GM12865 (cell line): ENCODE data around the gene NAA50.

Experiments
- DNase-seq: peaks from one replicate; pipeline ENCODE4 v3.0.0; 2010; ENCODE audit warnings: low read depth
- H3K4me3 ChIP-seq: 2 replicates; pipeline ENCODE4 v1.5.1; 2011; ENCODE audit warnings: mild to moderate bottlenecking, low read depth, low read length, control low read depth
- CTCF ChIP-seq: IDR thresholded peaks from 2 replicates; pipeline ENCODE4 v1.5.1; 2011; ENCODE audit warnings: low read length, control low read depth, low read depth, inconsistent platforms; ENCODE audit not compliant: insufficient read depth; ENCODE audit errors: missing control alignments

NAA50 gene

GRCh38 chr3:113776564-113776963, 30.5 kb upstream of the NAA50 start:
- DNase-seq = no peak
- no peak for TF ChIP-seq CTCF
- no peak overlapping the region for H3K4me3 ChIP-seq

- no peak for TF ChIP-seq CTCF
- no peak for DNase-seq
- H3K4me3 ChIP-seq = no peak overlapping the region
Measured at GRCh38 chr3:113775516-113775915, 29.5 kb upstream of the NAA50 start.

- no peak overlapping the region for H3K4me3 ChIP-seq
- TF ChIP-seq CTCF = no peak
- DNase-seq = no peak
Measured at GRCh38 chr3:113773381-113773780, 27.3 kb upstream of the NAA50 start.

- H3K4me3 ChIP-seq = no peak overlapping the region
- no peak for DNase-seq
- no peak for TF ChIP-seq CTCF
Measured at GRCh38 chr3:113771993-113772392, 25.9 kb upstream of the NAA50 start.

GRCh38 chr3:113769551-113769950, 23.5 kb upstream of the NAA50 start:
- DNase-seq = no peak
- no peak overlapping the region for H3K4me3 ChIP-seq
- TF ChIP-seq CTCF = no peak

GRCh38 chr3:113764698-113765097, 18.6 kb upstream of the NAA50 start:
- DNase-seq = no peak
- TF ChIP-seq CTCF = no peak
- no peak overlapping the region for H3K4me3 ChIP-seq

- H3K4me3 ChIP-seq = no peak overlapping the region
- no peak for TF ChIP-seq CTCF
- no peak for DNase-seq
Measured at GRCh38 chr3:113758389-113759024, 12.5 kb upstream of the NAA50 start.
